GOT3 (cell line): ENCODE data around the gene OR10J1.
"Not testable (repeated sequence)": the region's sequence is repeated elsewhere in the genome, so short reads cannot be mapped to it uniquely, and the experiment has no call there.

Experiments
- DNase-seq: peaks from one replicate; lab custom pipeline; 2025; ENCODE audit warnings: mixed read lengths; lab: John Stamatoyannopoulos, UW

The OR10J1 gene

GRCh38 chr1:159439422-159439821 is at the start of gene OR10J1:
OR10J1 (plus strand) TSS chr1:159439722; CDS start chr1:159439792, 70 bp downstream.
- DNase-seq, result no peak

DNA sequence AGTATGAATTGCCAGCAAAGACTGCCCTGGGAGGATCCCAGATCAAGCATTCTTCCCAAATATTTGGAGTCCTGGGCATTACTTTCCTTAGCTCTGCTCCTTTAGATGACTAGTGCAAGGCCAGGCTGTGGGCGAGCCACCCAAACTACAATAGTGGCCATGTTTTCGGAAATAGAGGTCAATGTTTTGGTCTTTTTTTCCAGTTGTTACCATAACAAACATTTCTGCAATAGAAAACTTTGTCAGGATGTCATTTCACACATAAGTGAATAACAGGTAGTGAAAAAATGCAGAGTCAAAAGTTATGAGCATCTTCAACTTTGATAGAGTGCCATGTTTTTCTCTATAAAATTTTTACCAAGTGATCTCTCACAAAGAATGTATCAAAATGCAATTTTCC is 32.7 kb upstream of the OR10J1 start:
- no peak for DNase-seq

DNA sequence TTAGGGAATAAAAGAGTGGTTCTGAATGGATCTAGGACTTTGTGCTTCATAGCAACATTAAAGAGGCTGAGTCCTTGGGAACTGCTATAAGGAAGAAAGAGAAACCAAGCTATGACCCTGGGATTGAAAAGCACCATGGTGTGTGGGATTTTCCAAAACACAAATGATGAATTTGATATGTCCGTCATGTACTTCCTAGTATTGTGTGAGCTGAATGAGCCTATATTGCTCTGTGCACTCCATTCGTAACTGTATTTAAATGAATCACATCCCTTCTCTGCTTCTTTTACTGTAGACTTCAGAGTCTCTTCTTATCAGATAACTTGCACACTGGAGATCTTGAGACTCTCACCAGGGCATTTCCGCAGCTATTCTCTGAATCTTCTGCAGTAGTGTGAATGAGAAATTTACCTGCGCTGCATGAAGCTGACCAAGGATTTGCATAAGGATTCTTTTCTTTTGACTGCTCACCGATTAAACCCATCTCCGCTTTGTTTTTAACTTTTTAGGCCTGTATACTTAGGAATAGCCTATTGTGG is 30.6 kb upstream of the OR10J1 start:
- DNase-seq, result no peak

DNA sequence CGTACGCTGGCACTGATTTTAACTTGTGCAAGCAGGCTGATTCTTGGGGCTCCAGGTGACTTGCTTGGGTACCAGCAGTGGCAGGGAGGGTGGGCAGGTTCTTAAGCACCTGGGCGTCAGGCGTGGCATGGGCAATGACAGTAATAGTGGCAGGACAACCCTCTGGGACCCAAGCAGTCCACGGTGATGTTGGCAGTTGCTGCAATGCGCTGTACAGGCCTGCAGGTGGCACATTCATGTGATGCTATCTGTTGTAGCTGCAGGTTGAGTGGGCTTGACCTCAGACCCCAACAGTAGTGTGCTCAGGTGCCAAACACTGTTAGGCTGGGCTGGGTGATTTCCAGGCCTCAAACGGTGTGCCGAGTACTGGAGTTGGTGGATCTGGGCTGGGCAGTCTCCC is 17.7 kb upstream of the OR10J1 start:
- no peak for DNase-seq

DNA sequence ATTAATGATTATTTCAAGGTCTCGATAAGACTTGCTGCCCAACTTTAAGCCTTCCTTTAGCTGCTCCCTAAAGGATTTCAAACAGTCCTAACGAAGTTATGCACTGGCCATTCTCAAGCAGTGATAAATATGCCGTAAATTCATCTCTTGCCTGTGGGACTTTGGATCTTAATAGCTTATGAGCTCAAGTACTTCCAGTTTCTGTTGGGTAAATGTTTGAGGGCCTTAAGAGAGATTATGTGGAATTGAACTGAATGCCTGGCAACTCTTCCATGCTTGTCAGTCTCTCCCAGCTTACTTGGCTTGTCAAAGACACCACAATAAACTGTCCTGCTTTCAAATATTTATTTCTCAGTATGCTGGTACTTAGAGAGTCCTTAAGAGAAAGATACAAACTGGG is 11.0 kb upstream of the OR10J1 start:
- no peak for DNase-seq

GRCh38 chr1:159429074-159429861 is 10.3 kb upstream of the OR10J1 start:
- DNase-seq, result peak; percentile 5

- no peak for DNase-seq
Measured at GRCh38 chr1:159430985-159431384, 8.5 kb upstream of the OR10J1 start.

GRCh38 chr1:159431904-159432303 is 7.6 kb upstream of the OR10J1 start, which contains the start of gene OR10J4:
OR10J4 (plus strand) TSS chr1:159432204.
- no peak for DNase-seq

- DNase-seq, result no peak
Measured at GRCh38 chr1:159436469-159436868, 3.1 kb upstream of the OR10J1 start.

DNA sequence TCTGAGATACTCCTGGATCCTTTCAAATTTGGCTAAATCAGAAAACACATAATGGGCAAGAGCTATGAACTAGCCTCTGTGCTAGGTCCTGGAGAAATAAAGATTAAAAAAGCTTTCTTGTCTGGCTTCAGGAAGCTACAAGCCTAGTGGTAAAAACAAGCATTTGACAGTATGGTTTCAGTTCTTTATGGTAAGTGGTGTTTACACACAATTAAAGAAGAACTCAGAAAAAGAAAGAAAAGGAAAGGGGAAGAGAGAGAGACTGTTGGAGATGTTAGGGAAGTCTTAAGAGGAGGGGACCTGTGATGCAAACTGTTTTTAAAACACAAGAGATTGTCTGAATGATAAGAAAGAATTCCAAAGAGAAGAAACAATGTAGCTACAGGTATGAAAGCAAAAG is 1.8 kb downstream of the OR10J1 start:
- DNase-seq, result no peak

GRCh38 chr1:159442428-159442827 is 2.9 kb downstream of the OR10J1 start:
- no peak for DNase-seq

GRCh38 chr1:159443066-159443750 is 3.7 kb downstream of the OR10J1 start:
- DNase-seq, result no peak

DNA sequence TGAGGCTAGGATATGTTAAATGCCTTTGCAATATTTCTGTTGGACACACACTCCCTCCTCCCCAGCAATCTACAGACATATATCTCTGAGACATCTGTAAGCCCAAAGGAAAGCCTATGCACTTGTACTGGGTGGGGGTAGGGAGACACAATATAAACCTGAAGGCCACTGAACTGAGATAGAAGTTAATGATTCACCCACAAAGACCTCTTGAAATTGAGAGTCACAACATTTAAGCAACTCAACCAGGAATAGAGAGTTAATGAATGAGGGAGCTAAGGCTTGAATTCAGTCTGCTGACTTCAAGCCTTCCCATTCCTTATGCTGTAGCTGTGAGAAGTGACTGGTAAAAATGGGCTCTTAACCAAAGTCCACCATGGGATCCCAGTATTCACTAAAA is 5.0 kb downstream of the OR10J1 start:
- no peak for DNase-seq

DNA sequence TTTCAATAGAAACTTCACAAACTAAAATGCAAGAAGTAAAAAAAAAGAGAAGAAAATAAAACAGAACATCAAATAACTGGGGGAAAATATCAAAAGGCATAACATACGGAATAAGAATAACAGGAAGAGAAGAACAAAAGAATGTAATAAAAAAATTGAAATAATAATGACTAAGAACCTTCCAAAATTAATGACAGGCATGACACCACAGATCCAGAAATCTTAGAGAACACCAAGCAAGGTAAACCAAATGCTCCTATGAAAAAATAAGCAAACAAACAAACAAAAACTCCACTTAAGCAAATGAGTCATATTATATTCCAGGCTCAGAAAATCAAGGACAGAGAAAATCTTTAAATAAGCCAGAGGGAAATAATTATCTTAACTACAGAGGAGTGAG is 8.7 kb downstream of the OR10J1 start:
- DNase-seq, result no peak

DNA sequence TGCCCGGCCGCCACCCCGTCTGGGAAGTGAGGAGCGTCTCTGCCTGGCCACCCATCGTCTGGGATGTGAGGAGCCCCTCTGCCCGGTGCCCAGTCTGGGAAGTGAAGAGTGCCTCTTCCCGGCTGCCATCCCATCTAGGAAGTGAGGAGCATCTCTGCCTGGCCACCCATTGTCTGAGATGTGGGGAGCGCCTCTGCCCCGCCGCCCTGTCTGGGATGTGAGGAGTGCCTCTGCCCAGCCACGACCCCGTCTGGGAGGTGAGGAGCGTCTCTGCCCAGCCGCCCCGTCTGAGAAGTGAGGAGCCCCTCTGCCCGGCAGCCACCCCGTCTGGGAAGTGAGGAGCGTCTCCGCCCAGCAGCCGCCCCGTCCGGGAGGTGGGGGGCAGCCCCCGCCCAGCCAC is 10.1 kb downstream of the OR10J1 start:
- not testable (repeated sequence) for DNase-seq

DNA sequence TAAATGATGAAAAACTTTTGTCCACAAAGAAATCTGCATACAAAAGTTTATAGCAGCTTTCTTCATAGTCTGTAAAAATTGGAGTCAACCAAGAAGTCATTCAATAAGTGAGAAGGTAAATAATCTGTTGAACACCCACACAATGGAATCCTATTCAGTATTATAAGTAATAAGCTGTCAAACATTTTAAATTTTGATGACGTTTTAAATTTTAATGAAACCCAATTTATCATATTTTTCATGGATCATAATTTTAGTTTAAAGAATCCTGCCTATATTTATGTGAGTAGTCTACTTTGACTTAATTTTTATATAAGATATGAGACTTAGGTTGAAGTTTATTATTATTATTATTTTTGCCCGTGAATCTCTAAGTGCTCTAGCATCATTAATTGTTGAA is 20.0 kb downstream of the OR10J1 start:
- DNase-seq, result no peak

- DNase-seq, result no peak
Measured at GRCh38 chr1:159465191-159465603, 25.7 kb downstream of the OR10J1 start.

DNA sequence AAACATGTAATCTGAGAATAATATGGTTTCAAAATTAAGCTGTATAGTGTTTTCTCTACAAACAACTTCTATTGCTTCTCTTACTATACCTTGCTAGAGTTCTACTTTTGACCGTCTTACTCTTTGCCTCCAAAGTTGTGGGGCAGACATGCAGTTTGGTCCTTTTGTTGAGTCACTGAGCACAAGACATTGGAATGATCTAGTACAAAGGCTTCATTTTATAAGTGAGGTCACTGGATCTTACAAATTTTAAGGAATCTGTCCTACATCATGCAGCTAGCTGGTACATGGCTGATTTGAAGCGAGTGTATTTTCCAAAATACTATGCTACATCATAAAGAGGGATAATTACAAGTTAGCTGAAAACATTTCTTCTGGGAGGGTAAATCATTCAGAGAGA is 28.8 kb downstream of the OR10J1 start:
- DNase-seq, result no peak

DNA sequence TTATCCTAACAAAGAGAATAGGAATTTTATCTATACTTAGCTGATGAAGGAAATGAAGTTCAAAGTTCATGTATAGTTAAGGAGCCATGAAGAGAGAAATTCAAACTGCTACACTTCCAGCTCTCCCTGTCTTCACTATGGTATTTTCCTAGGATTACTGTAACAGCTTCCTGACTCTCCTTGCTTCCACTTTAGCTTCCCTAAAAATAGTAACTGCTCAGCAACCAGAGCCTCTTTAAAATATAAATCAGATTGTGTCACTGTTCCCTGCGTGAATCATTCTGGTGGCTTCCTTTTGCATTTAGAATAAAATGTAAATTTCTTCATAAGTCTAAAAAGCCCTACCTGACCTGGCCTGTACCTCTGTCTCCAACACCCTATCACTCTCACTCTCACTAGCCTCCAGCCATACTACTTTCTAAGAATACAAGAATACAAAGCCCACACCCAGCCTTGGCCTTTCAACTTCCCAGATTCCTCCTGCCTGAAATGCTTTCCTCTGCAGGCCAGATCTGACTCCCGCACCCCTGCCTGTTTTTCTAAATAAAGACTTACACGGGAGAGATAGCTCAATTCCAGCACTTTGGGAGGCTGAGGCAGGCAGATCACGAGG is 30.5 kb downstream of the OR10J1 start:
- no peak for DNase-seq

GRCh38 chr1:159473335-159473734 is 33.8 kb downstream of the OR10J1 start:
- no peak for DNase-seq

GRCh38 chr1:159474926-159475325 is 35.4 kb downstream of the OR10J1 start:
- DNase-seq, result no peak

DNA sequence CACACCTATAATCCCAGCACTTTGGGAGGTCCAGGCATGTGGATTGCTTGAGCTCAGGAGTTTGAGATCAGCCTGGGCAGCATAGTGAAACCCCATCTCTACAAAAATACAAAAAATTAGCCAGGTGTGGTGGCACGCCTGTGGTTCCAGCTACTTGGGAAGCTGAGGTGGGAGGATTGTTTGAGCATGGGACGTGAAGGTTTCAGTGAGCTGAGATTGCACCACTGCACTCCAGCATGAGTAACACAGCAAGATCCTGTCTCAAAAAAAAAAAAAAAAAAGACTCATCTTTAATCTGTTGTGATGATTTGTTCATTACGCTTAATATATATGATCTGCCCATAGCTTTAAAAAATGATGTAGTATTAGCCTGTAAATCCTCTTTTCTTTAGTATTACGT is 44.0 kb downstream of the OR10J1 start:
- DNase-seq, result no peak
